Adipose tissue (tissue), 3 donors: ENCODE results near the gene MYDGF. TPM values are rescaled to one million over a fixed set of nuclear protein-coding genes. Genes with fewer than 3 reads are reported as not detected.

Source experiments
- H3K27ac ChIP-seq: one replicate; pipeline ENCODE4 v1.5.1; 2013; ENCODE audit warnings: low read depth, low read length
- WGBS, 3 donors: extraction: QIAGEN DNeasy Blood & Tissue Kit; methylation state at CpG; one replicate each; pipeline ENCODE4 v1.1.7; 2013; 5-methylcytosine and 5-hydroxymethylcytosine counted together
- polyA plus RNA-seq, 3 donors: library from polyadenylated mRNA; stranded (reverse); fragments of 200-250 nt; gene quantifications; one replicate each; pipeline ENCODE4 v1.2.3, GENCODE V29; 2013
- donor health status: healthy with polysubstance abuse.
- donor health status: Bipolar disorder and iron deficiency.
- donor health status: healthy.

Gene MYDGF
- polyA plus RNA-seq, 3 donors, result 53.1 to 168 (median 129) TPM

- 72 to 82% (median 79%) methylated on average over 8 of the region's 8 CpGs for WGBS, 3 donors
- H3K27ac ChIP-seq, result no peak overlapping the region
Measured at GRCh38 chr19:4656102-4656501, 14.0 kb downstream of the MYDGF start.

GRCh38 chr19:4654437-4655361 lies 15.4 kb downstream of the MYDGF start:
- 80 to 87% (median 83%) methylated on average over 27 of the region's 27 CpGs for WGBS, 3 donors
- no peak overlapping the region for H3K27ac ChIP-seq

GRCh38 chr19:4653793-4654436 lies 16.2 kb downstream of the MYDGF start:
- WGBS, 3 donors, result 82 to 87% (median 85%) methylated on average over 13 of the region's 13 CpGs
- H3K27ac ChIP-seq, result no peak overlapping the region

GRCh38 chr19:4652075-4652474 lies 18.1 kb downstream of the MYDGF start:
- WGBS, 3 donors, result 91 to 97% (median 93%) methylated on average over 37 to 44 of the region's 44 CpGs
- H3K27ac ChIP-seq, result no peak overlapping the region

- WGBS, 3 donors, result 55 to 79% (median 79%) methylated on average over 2 of the region's 2 CpGs
- no peak overlapping the region for H3K27ac ChIP-seq
Measured at GRCh38 chr19:4650159-4650558, 20.0 kb downstream of the MYDGF start.

GRCh38 chr19:4649392-4650047 lies 20.6 kb downstream of the MYDGF start:
- 79 to 83% (median 83%) methylated on average over 19 of the region's 19 CpGs for WGBS, 3 donors
- no peak overlapping the region for H3K27ac ChIP-seq

GRCh38 chr19:4647676-4648644 lies 22.2 kb downstream of the MYDGF start:
- no peak overlapping the region for H3K27ac ChIP-seq
- 51 to 83% (median 61%) methylated on average over 19 to 20 of the region's 20 CpGs for WGBS, 3 donors

- no peak overlapping the region for H3K27ac ChIP-seq
- WGBS, 3 donors, result 84 to 93% (median 88%) methylated on average over 4 of the region's 4 CpGs
Measured at GRCh38 chr19:4645718-4646117, 24.4 kb downstream of the MYDGF start.

- 85 to 92% (median 88%) methylated on average over 6 of the region's 6 CpGs for WGBS, 3 donors
- H3K27ac ChIP-seq, result no peak overlapping the region
Measured at GRCh38 chr19:4642625-4643024, 27.5 kb downstream of the MYDGF start.

- 70 to 78% (median 73%) methylated on average over 14 of the region's 14 CpGs for WGBS, 3 donors
- no peak overlapping the region for H3K27ac ChIP-seq
Measured at GRCh38 chr19:4641132-4641531, 29.0 kb downstream of the MYDGF start.

- 55 to 80% (median 65%) methylated on average over 17 of the region's 17 CpGs for WGBS, 3 donors
- no peak overlapping the region for H3K27ac ChIP-seq
Measured at GRCh38 chr19:4640247-4641000, 29.7 kb downstream of the MYDGF start.

- WGBS, 3 donors, result 9 to 12% (median 12%) methylated on average over 37 to 39 of the region's 39 CpGs
- H3K27ac ChIP-seq, result no peak overlapping the region
Measured at GRCh38 chr19:4639531-4640246, 30.5 kb downstream of the MYDGF start.

- WGBS, 3 donors, result 1 to 3% (median 2%) methylated on average over 41 to 49 of the region's 49 CpGs
Measured at GRCh38 chr19:4638828-4639530, 31.2 kb downstream of the MYDGF start, which contains the start of gene TNFAIP8L1. TNFAIP8L1 (plus strand) TSS chr19:4639516; CDS start chr19:4651870, 12,354 bp downstream.

GRCh38 chr19:4638317-4638716 lies 31.8 kb downstream of the MYDGF start:
- 37 to 72% (median 53%) methylated on average over 9 to 11 of the region's 11 CpGs for WGBS, 3 donors
- no peak overlapping the region for H3K27ac ChIP-seq

More at GRCh38 chr19:4638828-4639530, 31.2 kb downstream of the MYDGF start, which contains the start of gene TNFAIP8L1:
- no peak within 1 kb of the TSS for H3K27ac ChIP-seq

- 54 to 75% (median 67%) methylated on average over 8 of the region's 8 CpGs for WGBS, 3 donors
- H3K27ac ChIP-seq, result no peak overlapping the region
Measured at GRCh38 chr19:4636761-4637160, 33.4 kb downstream of the MYDGF start.

- H3K27ac ChIP-seq, result no peak overlapping the region
- 0% methylated on average over 34 to 43 of the region's 43 CpGs for WGBS, 3 donors
Measured at GRCh38 chr19:4636151-4636717, 33.9 kb downstream of the MYDGF start.
